ENCODE results near the gene ZNF420. TPM values are rescaled to one million over a fixed set of nuclear protein-coding genes. Genes with fewer than 3 reads are reported as not detected.
"Not testable (repeated sequence)": the region's sequence is repeated elsewhere in the genome, so short reads cannot be mapped to it uniquely, and the experiment has no call there.

The ZNF420 gene
- polyA plus RNA-seq, 3 donors, result 1.4 to 2.5 (median 1.8) TPM

DNA sequence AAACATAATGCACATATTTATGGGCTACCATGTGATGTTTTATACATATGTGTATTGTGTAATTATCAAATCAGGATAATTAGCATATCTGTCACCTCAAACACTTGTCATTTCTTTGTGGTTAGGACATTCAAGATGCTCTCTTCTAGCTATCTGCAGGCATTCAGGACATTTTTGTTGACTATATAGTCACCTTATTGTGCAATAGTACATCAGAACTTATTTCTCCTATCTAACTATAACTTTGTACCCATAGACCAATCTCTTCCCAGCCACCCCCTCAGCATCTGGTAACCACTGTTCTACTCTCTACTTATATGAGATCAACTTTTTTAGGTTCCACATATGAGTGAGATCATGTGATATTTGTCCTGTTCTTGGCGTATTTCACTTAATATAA is 20.3 kb downstream of the ZNF420 start:
- Mint-ChIP-seq H3K36me3 (peaks cover 70 to 83% of the 10 kb centered on the region in 2 donors), H3K27ac (no peak overlapping the region), H3K27me3 (ENCODE audit: low read depth in 3 of 3) (no peaks in the 10 kb centered on the region), H3K4me1 (no peaks in the 10 kb centered on the region), H3K9me3 (peaks cover 53 to 82% (median 72%) of the 10 kb centered on the region in 7 donors), H3K4me3 (no peak overlapping the region)
- Histone ChIP-seq H2AFZ (ENCODE audit: insufficient read depth, low read depth, low read length, poor library complexity, severe bottlenecking) (no peak overlapping the region), H3K4me2 (replicated peaks; ENCODE audit: extremely low read depth, low read length, poor library complexity, severe bottlenecking) (no peak overlapping the region), H3K4me3 (replicated peaks in 1 of 3; ENCODE audit: low read depth in 2 of 3, low read length in 3 of 3) (no peak overlapping the region), H3K79me2 (ENCODE audit: insufficient read depth, low read length) (no peaks in the 10 kb centered on the region), H3K4me1 (ENCODE audit: control insufficient read depth in 1 of 2, insufficient read depth in 2 of 2, low read length in 2 of 2) (no peaks in the 10 kb centered on the region), H4K20me1 (ENCODE audit: insufficient read depth, low read length) (no peaks in the 10 kb centered on the region), H3K36me3 (replicated peaks in 1 of 2; ENCODE audit: control insufficient read depth in 1 of 2, insufficient read depth in 2 of 2, low read length in 2 of 2) (peaks cover 18 to 92% of the 10 kb centered on the region in 2 donors), H3K9me3 (replicated peaks in 1 of 2; ENCODE audit: control insufficient read depth in 1 of 2, insufficient read depth in 1 of 2, low read length in 2 of 2) (peaks cover 48 to 94% of the 10 kb centered on the region in 2 donors), H3K9ac (ENCODE audit: insufficient read depth, low read length, poor library complexity, severe bottlenecking) (no peak overlapping the region), H3K27ac (ENCODE audit: low read depth in 1 of 2, low read length in 2 of 2) (no peak overlapping the region), H3K27me3 (ENCODE audit: control insufficient read depth in 2 of 2, insufficient read depth in 2 of 2, low read length in 2 of 2) (no peaks in the 10 kb centered on the region)
- DNase-seq, result no peak
- TF ChIP-seq, protein P1, sequence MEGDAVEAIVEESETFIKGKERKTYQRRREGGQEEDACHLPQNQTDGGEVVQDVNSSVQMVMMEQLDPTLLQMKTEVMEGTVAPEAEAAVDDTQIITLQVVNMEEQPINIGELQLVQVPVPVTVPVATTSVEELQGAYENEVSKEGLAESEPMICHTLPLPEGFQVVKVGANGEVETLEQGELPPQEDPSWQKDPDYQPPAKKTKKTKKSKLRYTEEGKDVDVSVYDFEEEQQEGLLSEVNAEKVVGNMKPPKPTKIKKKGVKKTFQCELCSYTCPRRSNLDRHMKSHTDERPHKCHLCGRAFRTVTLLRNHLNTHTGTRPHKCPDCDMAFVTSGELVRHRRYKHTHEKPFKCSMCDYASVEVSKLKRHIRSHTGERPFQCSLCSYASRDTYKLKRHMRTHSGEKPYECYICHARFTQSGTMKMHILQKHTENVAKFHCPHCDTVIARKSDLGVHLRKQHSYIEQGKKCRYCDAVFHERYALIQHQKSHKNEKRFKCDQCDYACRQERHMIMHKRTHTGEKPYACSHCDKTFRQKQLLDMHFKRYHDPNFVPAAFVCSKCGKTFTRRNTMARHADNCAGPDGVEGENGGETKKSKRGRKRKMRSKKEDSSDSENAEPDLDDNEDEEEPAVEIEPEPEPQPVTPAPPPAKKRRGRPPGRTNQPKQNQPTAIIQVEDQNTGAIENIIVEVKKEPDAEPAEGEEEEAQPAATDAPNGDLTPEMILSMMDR (IDR thresholded peaks at IDR 0.05), result no peak
- WGBS (ENCODE audit: insufficient coverage), result no CpG with 5 or more reads among the region's 1 CpG
- intact Hi-C loops (cut with micrococcal nuclease), result no loop called here

DNA sequence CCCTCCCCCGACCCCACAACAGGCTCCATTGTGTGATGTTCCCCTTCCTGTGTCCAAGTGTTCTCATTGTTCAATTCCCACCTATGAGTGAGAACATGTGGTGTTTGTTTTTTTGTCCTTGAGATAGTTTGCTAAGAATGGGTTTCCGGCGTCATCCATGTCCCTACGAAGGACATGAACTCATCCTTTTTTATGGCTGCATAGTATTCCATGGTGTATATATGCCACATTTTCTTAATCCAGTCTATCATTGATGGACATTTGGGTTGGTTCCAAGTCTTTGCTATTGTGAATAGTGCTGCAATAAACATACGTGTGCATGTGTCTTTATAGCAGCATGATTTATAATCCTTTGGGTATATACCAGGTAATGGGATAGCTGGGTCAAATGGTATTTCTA is 25.9 kb downstream of the ZNF420 start:
- H3K27me3 ChIP-seq (ENCODE audit: control insufficient read depth in 2 of 2, insufficient read depth in 2 of 2, low read length in 2 of 2); H3K27ac Mint-ChIP-seq; H3K4me2 ChIP-seq (replicated peaks; ENCODE audit: extremely low read depth, low read length, poor library complexity, severe bottlenecking); H3K27ac ChIP-seq (ENCODE audit: low read depth in 1 of 2, low read length in 2 of 2); H3K9ac ChIP-seq (ENCODE audit: insufficient read depth, low read length, poor library complexity, severe bottlenecking); H3K4me3 Mint-ChIP-seq; H3K4me3 ChIP-seq (replicated peaks in 1 of 3; ENCODE audit: low read depth in 2 of 3, low read length in 3 of 3); H4K20me1 ChIP-seq (ENCODE audit: insufficient read depth, low read length); H3K27me3 Mint-ChIP-seq (ENCODE audit: low read depth in 3 of 3); DNase-seq; H3K79me2 ChIP-seq (ENCODE audit: insufficient read depth, low read length); intact Hi-C loops (cut with micrococcal nuclease); H3K4me1 ChIP-seq (ENCODE audit: control insufficient read depth in 1 of 2, insufficient read depth in 2 of 2, low read length in 2 of 2); H3K4me1 Mint-ChIP-seq; H2AFZ ChIP-seq (ENCODE audit: insufficient read depth, low read depth, low read length, poor library complexity, severe bottlenecking): not testable (repeated sequence)
- Mint-ChIP-seq H3K36me3 (peaks cover 70 to 76% of the 10 kb centered on the region in 2 donors), H3K9me3 (peaks cover 54 to 86% (median 84%) of the 10 kb centered on the region in 7 donors)
- WGBS (ENCODE audit: insufficient coverage), result no CpG with 5 or more reads among the region's 5 CpGs
- peaks cover 3 to 68% of the 10 kb centered on the region in 2 donors for H3K36me3 ChIP-seq (replicated peaks in 1 of 2; ENCODE audit: control insufficient read depth in 1 of 2, insufficient read depth in 2 of 2, low read length in 2 of 2)
- peaks cover 50 to 76% of the 10 kb centered on the region in 2 donors for H3K9me3 ChIP-seq (replicated peaks in 1 of 2; ENCODE audit: control insufficient read depth in 1 of 2, insufficient read depth in 1 of 2, low read length in 2 of 2)

DNA sequence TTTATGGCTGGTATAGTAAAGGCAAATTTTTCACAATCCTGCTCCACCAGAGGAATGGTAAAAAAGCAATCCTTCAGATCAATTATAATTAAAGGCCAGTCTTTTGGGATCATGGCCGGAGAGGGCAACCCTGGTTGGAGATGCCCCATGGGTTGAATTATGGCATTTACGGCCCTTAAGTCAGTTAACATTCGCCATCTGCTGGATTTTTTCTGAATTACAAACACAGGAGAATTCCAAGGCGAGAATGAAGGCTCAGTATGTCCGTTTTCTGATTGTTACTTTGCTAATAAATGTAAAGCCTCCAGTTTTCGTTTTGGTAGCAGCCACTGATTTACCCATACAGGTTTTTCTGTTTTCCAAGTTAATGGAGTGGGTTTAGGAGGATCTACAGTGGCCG is 33.5 kb downstream of the ZNF420 start:
- WGBS (ENCODE audit: insufficient coverage), result 93% methylated on average over 4 of the region's 7 CpGs
- Mint-ChIP-seq H3K9me3 (peaks cover 54 to 97% (median 80%) of the 10 kb centered on the region in 7 donors), H3K36me3 (peaks cover 53 to 79% of the 10 kb centered on the region in 2 donors)
- H3K27me3 Mint-ChIP-seq (ENCODE audit: low read depth in 3 of 3); intact Hi-C loops (cut with micrococcal nuclease); H3K27ac ChIP-seq (ENCODE audit: low read depth in 1 of 2, low read length in 2 of 2); H3K9ac ChIP-seq (ENCODE audit: insufficient read depth, low read length, poor library complexity, severe bottlenecking); H3K4me1 ChIP-seq (ENCODE audit: control insufficient read depth in 1 of 2, insufficient read depth in 2 of 2, low read length in 2 of 2); H3K4me1 Mint-ChIP-seq; H4K20me1 ChIP-seq (ENCODE audit: insufficient read depth, low read length); H3K79me2 ChIP-seq (ENCODE audit: insufficient read depth, low read length); H2AFZ ChIP-seq (ENCODE audit: insufficient read depth, low read depth, low read length, poor library complexity, severe bottlenecking); DNase-seq; H3K4me2 ChIP-seq (replicated peaks; ENCODE audit: extremely low read depth, low read length, poor library complexity, severe bottlenecking); H3K4me3 ChIP-seq (replicated peaks in 1 of 3; ENCODE audit: low read depth in 2 of 3, low read length in 3 of 3); H3K27me3 ChIP-seq (ENCODE audit: control insufficient read depth in 2 of 2, insufficient read depth in 2 of 2, low read length in 2 of 2); H3K4me3 Mint-ChIP-seq; H3K27ac Mint-ChIP-seq: not testable (repeated sequence)
- Histone ChIP-seq H3K36me3 (replicated peaks in 1 of 2; ENCODE audit: control insufficient read depth in 1 of 2, insufficient read depth in 2 of 2, low read length in 2 of 2) (peaks cover 3 to 82% of the 10 kb centered on the region in 2 donors), H3K9me3 (replicated peaks in 1 of 2; ENCODE audit: control insufficient read depth in 1 of 2, insufficient read depth in 1 of 2, low read length in 2 of 2) (peaks cover 63 to 94% of the 10 kb centered on the region in 2 donors)
